ENCODE measurements around the gene ANAPC2. TPM values are rescaled to one million over a fixed set of nuclear protein-coding genes. Genes with fewer than 3 reads are reported as not detected.
A peak's percentile ranks its signal among the peaks of the same experiment; 100 is the strongest.

ANAPC2 gene
- polyA plus RNA-seq, 1 experiment, result 12.1 TPM

GRCh38 chr9:137222190-137223077 lies 34.1 kb upstream of the ANAPC2 start, which contains the start of gene RNF208:
Gene RNF208, minus strand, starts transcription at chr9:137222240. Its CDS starts 1,028 bp downstream, at chr9:137221212.
- TF ChIP-seq CTCF (IDR thresholded peaks at IDR 0.05; ENCODE audit: low read depth, low read length), result no peak
- no peaks in the 10 kb centered on the region for H3K27me3 ChIP-seq (ENCODE audit: control insufficient read depth, insufficient read depth, low read length)
- DNase-seq (ENCODE audit: low read depth, low spot score), result no peak
- ChIA-PET CTCF (interaction anchor here (0.6 to 3.7 kb wide), 3 partner anchors 14 to 193 kb away, joined by 3 to 29 read pairs (median 6); no protein-coding TSS in a partner anchor), POLR2A (interaction anchor here (0.7 to 2.4 kb wide), 9 partner anchors 14 to 99 kb away, joined by 3 to 28 read pairs (median 7); partner anchors contain the start of genes ANAPC2, NDOR1, SSNA1 and TMEM203)
- no peaks in the 10 kb centered on the region; the same call in 1 of the 2 replicates for H3K9me3 ChIP-seq (ENCODE audit: control insufficient read depth, insufficient read depth, low read length)
- peak within 1 kb of the TSS; percentile 52 for H3K27ac ChIP-seq (ENCODE audit: low read depth, low read length)
- H3K4me3 ChIP-seq (ENCODE audit: low read depth, low read length), result peak within 1 kb of the TSS; percentile 48

GRCh38 chr9:137221506-137222111 lies 33.2 kb upstream of the ANAPC2 start:
- TF ChIP-seq CTCF (IDR thresholded peaks at IDR 0.05; ENCODE audit: low read depth, low read length), result no peak
- H3K27me3 ChIP-seq (ENCODE audit: control insufficient read depth, insufficient read depth, low read length), result no peaks in the 10 kb centered on the region
- peak overlapping the region; percentile 39 for H3K4me3 ChIP-seq (ENCODE audit: low read depth, low read length)
- H3K27ac ChIP-seq (ENCODE audit: low read depth, low read length), result no peak overlapping the region
- DNase-seq (ENCODE audit: low read depth, low spot score), result no peak
- POLR2A ChIA-PET, result interaction anchor here (0.7 to 1.4 kb wide), 3 partner anchors 13 to 33 kb away, joined by 3 to 6 read pairs (median 3); partner anchors contain the start of gene TUBB4B
- CTCF ChIA-PET, result no interaction called here
- H3K9me3 ChIP-seq (ENCODE audit: control insufficient read depth, insufficient read depth, low read length), result no peaks in the 10 kb centered on the region; the same call in 1 of the 2 replicates

GRCh38 chr9:137221095-137221505 lies 32.7 kb upstream of the ANAPC2 start:
- POLR2A ChIA-PET, result interaction anchor here (0.7 to 1.4 kb wide), 3 partner anchors 12 to 32 kb away, joined by 3 to 6 read pairs (median 3); partner anchors contain the start of gene TUBB4B

GRCh38 chr9:137220317-137221094 lies 32.1 kb upstream of the ANAPC2 start:
- H3K4me3 ChIP-seq (ENCODE audit: low read depth, low read length), result no peak overlapping the region
- H3K27ac ChIP-seq (ENCODE audit: low read depth, low read length), result no peak overlapping the region
- H3K9me3 ChIP-seq (ENCODE audit: control insufficient read depth, insufficient read depth, low read length), result no peaks in the 10 kb centered on the region; the same call in 1 of the 2 replicates
- CTCF ChIA-PET, result no interaction called here
- no peak for TF ChIP-seq CTCF (IDR thresholded peaks at IDR 0.05; ENCODE audit: low read depth, low read length)
- no peak for DNase-seq (ENCODE audit: low read depth, low spot score)
- POLR2A ChIA-PET, result interaction anchor here (1.0 to 1.4 kb wide), 2 partner anchors 12 to 32 kb away, joined by 3 read pairs; no protein-coding TSS in a partner anchor
- H3K27me3 ChIP-seq (ENCODE audit: control insufficient read depth, insufficient read depth, low read length), result no peaks in the 10 kb centered on the region

More at GRCh38 chr9:137221095-137221505, 32.7 kb upstream of the ANAPC2 start:
- TF ChIP-seq CTCF (IDR thresholded peaks at IDR 0.05; ENCODE audit: low read depth, low read length), result no peak
- H3K4me3 ChIP-seq (ENCODE audit: low read depth, low read length), result no peak overlapping the region
- no peak for DNase-seq (ENCODE audit: low read depth, low spot score)
- H3K27me3 ChIP-seq (ENCODE audit: control insufficient read depth, insufficient read depth, low read length), result no peaks in the 10 kb centered on the region
- no peaks in the 10 kb centered on the region; the same call in 1 of the 2 replicates for H3K9me3 ChIP-seq (ENCODE audit: control insufficient read depth, insufficient read depth, low read length)
- no peak overlapping the region for H3K27ac ChIP-seq (ENCODE audit: low read depth, low read length)
- CTCF ChIA-PET, result no interaction called here

Measured in AG04450 (cell line).